CD4-positive, alpha-beta T cell treated with Interleukin-6 at 100 ng/mL for 8 hours (primary cell): Measurements from ENCODE around the gene ADGRG3.
A peak's percentile ranks its signal among the peaks of the same experiment; 100 is the strongest.
"Not testable (repeated sequence)": the region's sequence is repeated elsewhere in the genome, so short reads cannot be mapped to it uniquely, and the experiment has no call there.

Source experiments
- DNase-seq: peaks from one replicate; pipeline ENCODE4 v3.0.0-alpha.2; 2020; ENCODE audit warnings: mixed read lengths, low spot score

Gene ADGRG3

DNA sequence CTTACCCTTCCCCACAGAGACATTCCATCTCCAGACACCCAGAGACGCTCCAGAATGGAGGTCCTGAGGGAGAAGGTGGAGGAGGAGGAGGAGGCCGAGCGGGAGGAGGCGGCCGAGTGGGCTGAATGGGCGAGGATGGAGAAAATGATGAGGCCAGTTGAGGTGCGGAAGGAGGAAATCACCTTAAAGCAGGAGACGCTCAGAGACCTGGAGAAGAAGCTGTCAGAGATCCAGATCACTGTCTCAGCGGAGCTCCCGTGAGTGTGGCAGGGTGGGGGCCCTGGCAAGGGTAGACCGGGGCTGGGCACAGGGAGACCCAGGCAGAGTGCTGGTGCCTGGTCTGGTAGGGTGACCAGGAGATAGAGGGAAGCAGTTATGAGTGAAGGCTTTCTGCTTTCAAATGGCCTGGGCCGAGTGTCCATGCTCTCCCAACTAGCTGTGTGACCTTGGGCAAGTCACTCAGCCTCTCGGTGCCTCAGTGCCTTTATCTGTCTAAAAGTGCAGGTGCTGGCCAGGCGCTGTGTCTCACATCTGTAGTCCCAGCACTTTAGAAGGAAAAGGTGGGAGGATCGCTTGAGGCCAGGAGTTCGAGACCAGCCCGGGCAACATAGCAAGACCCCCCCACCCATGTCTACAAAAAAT lies 29.9 kb downstream of the ADGRG3 start:
- DNase-seq: no peak

DNA sequence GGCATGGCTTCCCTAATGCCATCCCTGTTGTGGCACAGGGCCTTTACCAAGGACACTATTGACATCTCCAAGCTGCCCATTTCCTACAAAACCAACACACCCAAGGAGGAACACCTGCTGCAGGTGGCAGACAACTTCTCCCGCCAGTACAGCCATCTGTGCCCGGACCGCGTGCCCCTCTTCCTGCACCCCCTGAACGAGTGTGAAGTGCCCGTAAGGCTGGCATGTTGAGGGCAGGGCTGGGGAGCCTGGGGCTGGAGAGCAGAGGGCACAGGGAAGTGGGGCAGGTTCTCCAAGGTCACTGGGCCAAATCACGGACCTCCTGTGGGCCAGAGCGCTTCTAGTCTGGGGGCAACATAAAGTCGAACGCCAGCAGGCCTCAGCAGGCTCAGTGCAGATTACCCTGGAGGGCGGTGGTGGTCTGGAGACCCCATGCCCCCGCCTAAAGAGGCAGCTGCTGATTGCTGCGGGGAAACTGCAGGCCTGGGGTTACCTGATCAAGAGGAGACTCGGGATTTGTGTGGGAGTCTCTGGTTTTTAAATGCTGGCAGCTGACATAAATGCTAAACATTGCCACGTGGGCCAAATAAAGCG lies 30.8 kb downstream of the ADGRG3 start:
- DNase-seq: no peak

DNA sequence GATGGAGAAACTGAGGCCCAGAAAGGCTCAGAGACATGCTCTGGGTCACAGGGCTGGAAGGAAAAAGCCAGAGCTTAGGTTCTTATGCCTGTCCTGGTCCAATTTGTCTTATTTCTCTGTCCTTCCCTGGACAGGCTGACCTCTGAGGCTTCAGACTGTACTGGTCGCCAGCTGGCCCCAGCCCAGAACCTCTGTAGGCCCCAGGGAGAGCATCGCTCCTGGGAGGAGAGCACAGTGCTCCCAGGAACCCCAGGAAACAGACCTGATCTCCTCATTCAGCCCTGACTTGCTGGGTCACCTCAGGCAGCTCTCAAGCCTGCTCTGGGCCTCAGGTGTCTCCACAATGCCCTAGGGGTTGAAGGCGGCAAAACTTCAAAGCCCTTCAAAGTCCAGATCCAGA lies 31.4 kb downstream of the ADGRG3 start:
- DNase-seq: no peak

DNA sequence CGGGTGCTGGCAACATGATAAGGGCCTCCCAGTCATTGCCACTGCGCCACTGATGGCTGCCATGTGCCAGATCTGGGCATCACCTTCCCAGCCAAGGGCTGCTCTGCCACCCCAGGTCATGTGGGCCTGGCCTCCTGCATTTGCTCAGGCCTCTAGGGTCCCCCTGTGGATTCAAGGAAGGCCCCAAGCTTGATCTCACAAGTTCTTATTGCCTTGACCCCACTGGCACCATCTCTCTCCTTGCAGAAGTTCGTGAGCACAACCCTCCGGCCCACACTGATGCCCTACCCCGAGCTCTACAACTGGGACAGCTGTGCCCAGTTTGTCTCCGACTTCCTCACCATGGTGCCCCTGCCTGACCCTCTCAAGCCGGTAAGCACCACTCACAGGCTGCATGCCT lies 31.8 kb downstream of the ADGRG3 start:
- no peak for DNase-seq

DNA sequence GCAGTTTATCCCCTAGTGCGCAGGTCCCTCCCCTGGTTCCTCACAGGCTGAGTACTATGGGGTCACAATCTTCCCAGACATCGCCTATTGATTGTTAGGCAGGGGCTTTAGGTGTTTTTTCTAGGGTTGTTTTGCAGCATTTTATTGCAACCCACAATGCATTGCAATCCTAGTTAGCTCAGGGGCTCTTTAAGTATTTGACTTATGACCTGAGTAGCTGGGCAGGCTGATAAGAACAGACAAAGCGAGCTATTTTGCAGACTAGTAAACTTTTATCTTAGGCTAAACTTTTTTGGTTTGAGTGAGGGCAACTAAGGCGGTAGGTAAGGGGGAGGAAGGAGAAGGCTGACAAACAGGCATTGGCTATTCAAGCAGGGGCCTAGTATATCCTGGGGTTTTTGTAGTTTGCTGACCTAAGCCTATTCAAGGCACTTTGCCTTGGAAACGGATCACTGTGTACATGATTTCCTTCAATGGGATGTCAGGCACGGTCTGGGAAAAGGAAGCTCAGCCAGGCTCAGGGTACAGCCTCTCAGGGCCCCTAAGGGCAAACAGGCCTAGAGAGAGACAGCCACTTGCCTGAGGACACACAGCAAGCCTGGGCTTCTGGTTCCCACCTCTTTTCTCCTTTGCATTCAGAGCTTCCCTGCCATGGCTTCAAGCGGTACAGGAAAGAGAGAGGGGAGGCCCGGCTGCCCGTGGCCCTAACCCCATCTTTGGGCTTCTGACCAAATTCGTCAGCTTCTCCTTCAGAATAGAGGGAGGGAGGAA lies 32.9 kb downstream of the ADGRG3 start:
- no peak for DNase-seq

DNA sequence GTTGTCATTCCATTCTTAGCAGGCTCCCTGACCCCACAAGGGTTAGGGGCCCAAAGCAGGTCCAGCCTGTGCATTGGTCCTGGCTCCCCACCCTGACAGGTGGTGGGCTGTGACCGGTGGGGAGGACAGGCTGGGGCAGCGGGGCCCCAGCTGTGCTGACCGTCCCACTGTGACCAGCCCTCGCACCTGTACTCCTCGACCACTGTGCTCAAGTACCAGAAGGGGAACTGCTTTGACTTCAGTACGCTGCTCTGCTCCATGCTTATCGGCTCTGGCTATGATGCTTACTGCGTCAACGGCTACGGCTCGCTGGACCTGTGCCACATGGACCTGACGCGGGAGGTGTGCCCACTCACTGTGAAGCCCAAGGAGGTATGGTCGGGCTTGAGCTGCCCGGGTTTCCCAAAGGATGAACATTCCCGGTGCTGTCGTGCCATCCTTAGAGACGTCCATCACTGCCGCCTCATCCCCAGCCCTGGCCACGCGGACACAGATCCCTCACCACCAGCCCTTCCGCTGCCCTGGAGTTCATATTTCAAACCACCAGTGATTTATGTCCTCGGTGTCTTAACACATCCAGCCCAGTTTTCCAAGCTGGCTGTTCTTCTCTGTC lies 33.8 kb downstream of the ADGRG3 start:
- no peak for DNase-seq

DNA sequence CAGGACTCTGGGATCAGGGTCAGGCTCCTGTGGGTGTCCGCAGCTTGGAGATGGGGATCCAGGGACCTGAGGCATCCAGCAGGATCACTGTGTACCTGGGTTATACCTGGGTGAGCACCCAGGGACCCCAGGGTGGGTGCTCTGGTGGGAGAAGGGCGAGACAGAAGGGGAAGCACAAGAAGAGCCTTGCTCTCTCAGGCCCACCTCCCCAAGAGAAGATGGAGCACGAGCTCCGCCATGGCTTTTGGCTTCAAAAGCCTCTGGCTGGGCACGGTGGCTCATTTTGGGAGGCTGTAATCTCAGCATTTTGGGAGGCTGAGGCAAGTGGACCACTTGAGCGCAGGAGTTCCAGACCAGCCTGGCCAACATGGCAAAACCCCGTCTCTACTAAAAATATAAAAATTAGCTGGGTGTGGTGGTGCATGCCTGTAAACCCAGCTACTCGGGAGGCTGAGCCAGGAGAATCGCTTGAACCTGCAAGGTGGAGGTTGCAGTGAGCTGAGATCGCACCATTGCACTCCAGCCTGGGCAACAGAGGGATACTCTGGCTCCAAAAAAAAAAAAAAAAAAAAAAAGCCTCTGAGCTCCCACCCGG lies 35.4 kb downstream of the ADGRG3 start:
- no peak for DNase-seq

DNA sequence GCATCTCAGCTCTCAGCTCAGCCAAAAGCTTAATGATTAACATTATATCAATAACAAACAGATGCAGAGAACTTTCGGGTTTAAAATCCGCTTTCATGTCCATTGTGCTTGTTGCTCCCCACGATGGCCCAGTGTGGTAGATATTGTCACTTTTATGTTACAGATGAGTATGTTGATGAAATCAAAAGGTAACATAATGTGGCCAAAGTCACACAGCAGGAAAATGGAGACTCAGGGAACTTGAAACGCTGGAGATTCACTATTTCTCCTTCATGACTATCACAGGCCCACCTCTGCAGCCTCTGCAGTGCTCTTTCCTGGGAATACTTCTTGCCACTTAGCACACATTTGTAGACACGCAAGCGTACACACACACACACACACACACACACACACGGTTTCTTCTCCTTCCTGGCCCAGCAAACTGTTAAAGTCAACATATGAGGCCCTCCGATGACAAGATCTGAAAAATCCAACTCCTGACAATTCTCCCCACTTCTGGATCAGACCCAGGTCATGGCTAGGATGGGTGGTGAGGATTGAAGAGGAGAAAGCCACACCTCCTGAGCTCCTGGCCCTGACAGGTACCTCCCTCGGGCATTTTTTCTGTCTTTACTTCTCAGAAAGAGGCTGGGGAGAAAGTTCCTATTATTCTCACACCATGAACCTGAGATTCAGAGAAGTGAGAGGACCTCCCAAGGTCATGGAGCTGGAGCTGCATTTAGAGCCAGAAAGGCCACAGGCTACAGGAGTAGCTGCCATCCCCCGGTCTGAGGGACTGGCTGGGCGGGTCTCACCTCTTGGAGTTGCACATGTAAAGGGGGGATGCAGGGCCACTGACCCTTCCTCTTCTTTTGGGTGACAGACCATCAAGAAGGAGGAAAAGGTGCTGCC lies 36.2 kb downstream of the ADGRG3 start:
- no peak for DNase-seq

DNA sequence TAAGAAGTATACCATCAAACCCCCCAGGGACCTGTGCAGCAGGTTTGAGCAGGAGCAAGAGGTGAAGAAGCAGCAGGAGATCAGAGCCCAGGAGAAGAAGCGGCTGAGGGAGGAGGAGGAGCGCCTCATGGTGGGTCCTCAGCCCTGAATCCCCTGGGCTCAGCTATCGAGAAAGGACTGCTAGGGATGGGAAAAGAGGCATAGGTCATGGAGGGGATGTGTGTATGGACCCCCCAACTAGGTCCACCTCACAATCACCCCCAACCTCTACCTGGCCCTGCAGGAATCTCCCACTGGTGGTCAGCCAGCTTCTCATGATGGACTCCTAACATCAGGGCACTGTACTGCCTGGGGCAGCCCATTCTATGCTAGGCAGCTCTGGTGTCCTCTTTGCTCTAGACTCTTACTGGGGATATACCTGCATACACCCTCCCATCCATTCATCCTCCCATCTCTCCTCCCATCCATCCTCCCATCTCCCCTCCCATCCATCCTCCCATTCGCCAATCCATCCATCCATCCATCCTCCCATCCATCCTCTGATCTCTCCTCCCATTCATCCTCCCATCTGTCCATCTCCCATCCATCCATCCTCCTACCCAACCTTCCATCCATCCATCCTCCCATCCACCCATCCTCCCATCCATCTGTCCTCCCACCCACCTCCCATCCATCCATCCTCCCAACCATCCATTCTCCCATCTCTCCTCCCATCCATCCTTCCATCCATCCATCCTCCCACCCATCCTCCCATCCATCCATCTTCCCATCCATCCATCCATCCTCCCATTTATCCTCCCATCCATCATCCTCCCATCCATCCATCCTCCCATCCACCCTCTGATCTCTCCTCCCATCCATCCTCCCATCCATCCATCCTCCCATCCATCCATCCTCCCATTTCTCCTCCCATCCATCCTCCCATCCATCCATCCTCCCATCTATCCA lies 37.1 kb downstream of the ADGRG3 start:
- DNase-seq: no peak

DNA sequence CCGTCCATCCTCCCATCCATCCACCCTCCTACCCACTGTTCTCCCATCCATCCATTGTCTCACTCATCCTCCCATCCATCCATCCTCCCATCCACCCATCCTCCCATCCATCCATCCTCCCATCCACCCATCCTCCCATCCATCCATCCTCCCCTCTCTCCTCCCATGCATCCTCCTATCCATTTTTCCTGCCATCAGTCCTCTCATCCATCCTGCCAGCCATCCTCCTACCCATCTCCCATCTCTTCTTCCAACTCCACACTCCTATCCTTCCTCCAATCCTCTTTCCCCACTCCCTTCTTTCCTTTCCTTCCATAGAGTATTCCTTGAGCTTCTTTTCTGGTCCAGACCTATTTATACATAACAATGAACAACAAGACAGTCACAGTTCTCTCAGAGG lies 38.6 kb downstream of the ADGRG3 start:
- no peak for DNase-seq

DNA sequence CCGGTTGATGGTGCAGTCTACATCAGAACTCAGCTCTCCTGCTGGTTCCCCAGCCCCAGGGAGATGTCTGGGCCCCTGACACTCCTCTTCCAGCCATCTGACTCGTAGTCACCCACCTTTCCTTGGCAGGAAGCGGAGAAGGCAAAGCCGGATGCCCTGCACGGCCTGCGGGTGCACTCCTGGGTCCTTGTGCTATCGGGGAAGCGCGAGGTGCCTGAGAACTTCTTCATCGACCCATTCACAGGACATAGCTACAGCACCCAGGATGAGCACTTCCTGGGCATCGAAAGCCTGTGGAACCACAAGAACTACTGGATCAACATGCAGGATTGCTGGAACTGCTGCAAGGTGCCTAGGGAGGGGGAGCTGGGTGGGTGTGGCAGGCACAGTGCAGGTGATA lies 39.2 kb downstream of the ADGRG3 start:
- no peak for DNase-seq

DNA sequence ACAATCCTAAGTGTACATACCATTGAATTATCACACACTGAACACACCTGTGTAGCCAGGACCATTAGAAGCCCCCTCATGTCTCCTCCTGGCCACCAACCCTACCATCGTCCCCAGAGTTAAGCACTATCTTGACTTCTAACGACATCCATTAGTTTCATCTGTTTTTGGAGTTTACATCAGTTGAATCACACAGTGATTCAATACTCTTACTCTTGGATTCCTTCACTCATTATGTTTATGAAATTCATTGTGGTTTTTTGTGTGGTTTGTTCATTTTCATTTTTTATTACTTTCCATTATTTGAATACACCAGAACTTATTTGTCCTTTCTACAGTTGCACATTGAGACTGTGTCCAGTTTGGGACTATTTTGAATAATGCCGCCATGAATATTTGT lies 40.1 kb downstream of the ADGRG3 start:
- no peak for DNase-seq

DNA sequence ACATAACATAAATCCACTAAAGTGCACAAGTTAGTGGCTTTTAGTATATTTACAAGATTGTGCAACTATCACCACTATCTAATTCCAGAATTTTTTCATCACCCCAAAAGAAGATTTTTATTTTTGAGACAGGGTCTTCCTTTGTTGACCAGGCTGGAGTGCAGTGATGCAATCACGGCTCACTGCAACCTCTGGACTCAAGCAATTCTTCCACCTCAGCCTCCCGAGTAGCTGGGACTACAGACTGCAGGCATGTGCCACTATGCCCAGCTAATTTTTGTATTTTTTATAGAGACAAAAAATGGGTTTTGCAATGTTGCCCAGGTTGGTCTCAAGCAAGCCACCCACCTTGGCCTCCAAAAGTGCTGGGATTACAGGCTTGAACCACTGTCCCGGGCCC lies 41.6 kb downstream of the ADGRG3 start:
- no peak for DNase-seq

DNA sequence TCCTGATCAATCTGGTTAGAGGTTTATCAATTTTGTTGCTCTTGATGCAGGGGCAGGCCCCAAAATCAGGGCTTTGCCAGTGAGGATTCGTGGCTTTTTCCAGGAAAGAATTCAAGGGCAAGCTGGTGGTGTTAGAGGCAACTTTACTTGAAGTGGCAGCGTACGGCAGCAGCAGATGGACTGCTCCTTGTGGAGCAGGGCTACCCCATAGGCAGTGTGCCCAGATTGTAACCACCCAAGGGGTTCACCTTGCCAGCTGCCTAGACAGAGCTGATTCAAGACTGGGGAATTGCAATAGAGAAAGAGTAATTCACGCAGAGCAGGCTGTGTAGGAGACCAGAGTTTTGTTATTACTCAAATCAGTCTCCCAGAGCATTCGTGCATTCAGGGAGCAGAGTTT lies 43.2 kb downstream of the ADGRG3 start:
- no peak for DNase-seq

DNA sequence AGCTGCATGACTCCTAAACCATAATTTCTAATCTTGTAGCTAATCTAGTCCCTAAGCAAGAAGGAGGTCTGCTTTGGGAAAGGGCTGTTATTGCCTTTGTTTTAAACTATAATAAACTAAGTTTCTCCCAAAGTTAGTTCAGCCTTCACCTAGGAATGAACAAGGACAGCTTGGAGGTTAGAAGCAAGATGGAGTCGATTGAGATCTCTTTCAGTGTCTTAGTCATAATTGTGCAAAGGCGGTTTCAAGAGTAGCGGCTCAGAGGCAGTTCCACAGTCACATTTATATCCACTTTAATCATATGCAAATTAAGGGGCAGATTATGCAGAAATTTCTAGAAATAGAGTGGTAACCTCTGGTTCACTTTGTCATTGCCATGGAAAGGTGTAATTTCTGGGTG lies 43.9 kb downstream of the ADGRG3 start:
- no peak for DNase-seq

DNA sequence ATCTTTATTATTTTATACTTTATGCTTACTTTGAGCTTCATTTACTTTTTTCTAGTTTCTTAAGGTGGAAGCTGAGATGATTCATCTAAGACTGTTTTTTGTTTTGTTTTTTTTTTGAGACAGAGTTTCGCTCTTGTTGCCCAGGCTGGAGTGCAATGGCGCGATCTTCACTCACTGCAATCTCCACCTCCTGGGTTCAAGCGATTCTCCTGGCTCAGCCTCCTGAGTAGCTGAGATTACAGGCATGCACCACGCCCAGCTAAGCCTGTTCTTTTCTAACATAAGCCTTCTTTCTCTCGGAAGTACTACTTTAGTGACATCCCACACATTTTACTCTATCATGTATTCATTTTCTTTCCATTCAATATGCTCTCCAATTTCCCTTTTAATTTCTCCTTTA lies 44.5 kb downstream of the ADGRG3 start:
- not testable (repeated sequence) for DNase-seq

DNA sequence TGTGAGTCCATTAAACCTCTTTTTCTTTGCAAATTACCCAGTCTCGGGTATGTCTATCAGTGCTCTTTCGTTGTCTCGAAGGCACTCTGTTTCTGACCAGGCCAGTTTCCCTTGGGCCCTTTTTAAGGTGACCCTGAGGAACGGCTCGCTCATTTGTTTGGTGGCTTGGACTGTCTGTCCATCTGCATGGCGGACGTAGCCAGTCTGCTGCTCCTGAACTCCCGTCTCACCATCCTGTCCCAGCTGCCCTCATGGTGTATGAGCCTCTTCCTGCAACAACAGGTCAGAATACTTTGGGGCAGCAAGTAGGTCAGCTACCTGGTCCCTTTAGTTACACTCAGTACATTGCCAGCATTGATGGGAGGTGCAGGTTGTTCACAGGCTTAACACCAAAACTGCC lies 45.5 kb downstream of the ADGRG3 start:
- DNase-seq: no peak

DNA sequence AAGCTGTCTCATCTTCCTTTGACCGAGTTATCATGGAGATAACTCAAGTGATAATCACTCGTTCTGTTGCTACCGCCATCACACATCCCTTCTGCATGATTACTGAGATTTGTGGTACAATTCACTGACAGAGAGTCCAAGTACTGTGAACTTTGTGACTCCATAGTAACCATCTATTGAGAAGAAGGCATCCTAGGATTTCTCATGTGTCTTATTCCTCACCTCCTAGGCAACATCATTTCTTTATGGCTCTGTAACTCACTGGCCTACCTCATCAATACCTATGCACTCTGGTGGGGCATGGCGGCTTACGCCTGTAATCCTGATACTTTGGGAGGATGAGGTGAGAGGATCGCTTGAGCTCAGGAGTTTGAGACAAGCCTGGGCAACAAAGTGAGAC lies 45.9 kb downstream of the ADGRG3 start:
- no peak for DNase-seq

DNA sequence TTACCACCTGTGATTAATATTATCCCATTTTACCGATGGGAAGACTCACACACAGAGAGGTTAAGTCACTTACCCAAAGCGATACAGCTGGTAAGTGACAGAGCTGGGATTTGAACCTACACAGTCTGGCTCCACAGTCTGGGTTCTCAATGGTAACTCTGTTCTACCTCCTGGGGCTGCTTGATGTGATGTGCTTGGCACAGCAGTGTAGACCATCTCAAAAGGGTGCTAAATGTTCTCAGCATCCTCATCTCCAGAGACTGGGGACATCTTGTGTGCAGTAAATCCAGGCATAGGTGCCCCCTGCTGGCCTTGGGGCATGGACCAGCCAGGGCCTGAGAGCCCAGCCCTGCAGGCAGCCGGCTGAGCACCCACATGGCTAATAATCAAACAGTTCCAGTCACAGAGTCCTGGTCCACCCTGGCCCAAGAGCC lies 52.1 kb downstream of the ADGRG3 start:
- peak; percentile 21 for DNase-seq
